D341Med (cell line): ENCODE data around the gene LLGL2.
A peak's percentile ranks its signal among the peaks of the same experiment; 100 is the strongest.

Experiments
- DNase-seq: peaks from one replicate; pipeline ENCODE4 v3.0.0; 2012; ENCODE audit warnings: low spot score

LLGL2 gene

DNA sequence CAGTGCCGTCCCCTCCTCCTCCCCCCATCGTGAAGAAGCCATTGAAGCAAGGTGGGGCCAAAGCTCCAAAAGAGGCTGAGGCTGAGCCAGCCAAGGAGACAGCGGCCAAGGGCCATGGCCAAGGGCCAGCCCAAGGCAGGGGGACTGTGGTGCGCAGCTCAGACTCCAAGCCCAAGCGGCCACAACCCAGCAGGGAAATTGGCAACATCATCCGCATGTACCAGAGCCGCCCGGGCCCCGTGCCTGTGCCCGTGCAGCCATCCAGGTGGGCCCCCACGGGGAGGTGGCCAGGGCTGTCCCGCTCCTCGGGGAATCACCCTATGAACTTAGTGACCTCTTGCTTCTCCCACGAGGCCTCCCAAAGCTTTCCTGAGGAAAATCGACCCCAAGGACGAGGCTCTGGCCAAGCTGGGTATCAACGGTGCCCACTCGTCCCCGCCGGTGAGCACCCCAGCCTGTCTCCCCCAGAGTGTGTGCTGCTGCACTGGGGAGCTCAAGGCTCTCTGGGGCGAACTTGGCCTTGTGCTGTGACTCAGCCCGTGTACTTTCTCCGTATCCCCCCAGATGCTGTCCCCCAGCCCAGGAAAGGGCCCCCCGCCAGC, 91.1 kb downstream of the LLGL2 start:
- no peak for DNase-seq

DNA sequence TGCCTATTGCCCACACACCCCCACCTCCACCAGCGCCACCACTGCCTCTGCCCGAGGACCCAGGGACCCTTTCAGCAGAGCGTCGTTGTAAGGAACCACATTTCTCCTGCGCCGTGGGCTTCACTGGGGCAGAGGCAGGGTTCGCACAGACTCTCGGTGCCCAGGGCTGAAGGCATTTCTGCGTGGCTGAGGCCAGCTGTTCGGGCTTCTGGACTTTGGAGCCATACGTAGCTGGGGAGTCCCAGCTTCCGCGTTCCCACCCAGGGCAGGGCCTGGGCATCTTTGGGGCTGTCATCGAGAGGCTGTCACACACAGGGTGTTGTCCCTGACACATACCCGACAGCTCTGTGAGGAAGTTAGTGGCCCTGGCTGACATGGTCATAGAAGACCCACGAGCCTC, 91.7 kb downstream of the LLGL2 start:
- DNase-seq: no peak

DNA sequence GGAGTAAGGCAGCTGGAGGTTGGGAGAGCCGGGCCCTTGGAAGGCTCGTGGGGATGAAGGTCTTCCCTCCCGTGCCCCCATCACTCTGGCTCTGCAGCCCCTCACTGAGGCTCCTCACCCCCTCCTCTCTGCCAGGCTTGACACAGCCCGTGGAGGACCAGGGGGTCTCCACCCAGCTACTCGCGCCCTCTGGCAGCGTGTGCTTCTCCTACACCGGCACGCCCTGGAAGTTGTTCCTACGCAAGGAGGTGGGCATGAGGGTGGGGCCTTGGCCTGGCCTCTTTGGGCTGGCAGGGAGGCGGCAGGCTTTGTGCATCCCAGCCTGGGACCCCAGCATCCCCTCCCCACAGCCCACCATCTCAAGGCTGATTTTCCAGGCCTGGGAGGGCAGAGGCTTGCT, 92.2 kb downstream of the LLGL2 start:
- no peak for DNase-seq

DNA sequence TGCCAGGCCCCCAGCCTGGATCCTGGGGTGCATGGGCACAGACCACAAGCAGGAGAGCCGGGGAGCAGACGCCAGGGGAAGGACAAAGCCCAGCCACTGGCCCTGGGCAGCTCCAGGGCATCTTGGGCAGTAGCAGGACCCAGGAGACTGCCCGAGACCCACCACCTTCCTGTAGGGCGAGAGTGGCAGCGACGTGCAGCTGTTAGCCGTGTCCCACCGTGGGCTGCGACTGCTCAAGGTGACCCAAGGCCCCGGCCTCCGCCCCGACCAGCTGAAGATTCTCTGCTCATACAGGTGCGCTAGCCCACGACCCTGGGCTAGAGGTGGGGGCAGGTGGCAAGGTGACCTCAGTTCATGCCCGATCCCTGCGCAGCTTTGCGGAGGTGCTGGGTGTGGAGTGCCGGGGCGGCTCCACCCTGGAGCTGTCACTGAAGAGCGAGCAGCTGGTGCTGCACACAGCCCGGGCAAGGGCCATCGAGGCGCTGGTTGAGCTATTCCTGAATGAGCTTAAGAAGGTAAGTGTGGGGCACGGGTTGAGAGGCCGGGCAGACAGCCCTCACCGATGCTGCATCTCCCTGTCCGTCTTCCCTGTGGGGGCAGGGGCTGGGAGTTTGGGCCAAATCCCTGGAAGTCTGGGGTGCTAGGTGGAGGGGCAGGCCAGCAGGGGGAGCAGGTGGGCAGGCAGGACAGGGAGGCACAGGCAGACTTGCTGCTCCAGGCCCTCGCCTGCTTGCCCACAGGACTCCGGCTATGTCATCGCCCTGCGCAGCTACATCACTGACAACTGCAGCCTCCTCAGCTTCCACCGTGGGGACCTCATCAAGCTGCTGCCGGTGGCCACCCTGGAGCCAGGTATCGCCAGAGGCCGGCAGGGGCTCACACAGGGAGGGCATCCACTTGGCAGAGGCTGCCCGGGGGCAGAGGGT, 94.3 kb downstream of the LLGL2 start:
- peak; percentile 90 for DNase-seq

DNA sequence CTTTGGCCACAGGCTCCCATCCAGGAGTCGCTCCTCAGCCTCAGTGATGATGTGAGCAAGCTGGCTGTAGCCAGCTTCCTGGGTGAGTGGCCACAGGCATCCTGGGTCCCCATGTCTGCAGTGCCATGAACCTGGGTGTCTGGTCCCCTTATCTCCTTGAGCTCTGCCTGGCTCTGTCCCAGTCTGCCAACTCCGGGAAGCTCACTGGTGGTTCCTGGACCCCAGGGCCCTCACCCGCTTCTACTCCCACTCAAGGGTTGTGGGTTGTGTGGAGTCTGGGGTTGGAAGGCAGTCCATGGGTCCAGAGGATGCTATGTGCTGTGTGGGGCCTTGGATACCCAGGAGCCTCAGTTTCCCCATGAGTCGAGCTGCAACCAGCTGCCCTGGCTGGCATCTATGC, 96.0 kb downstream of the LLGL2 start:
- DNase-seq: no peak

DNA sequence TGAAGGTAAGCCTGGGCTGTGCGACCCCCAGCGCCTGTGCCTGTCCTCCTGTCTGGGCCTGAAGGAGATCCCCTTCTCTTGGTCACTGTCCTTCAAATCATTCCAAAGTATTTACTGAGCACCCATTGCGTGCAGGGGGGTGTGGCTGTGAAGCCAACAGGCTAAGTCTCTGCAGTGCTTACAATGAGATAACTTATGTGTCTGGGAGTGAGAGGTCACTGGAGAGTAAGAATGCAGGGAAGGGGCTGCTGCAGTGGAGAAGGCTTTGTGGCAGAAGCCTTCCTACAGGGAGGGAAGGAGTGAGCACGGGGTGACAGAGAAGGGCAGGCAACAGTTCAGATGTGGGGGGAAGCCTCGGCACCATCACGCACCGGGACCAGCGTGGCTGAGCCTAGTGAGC, 96.6 kb downstream of the LLGL2 start:
- no peak for DNase-seq

DNA sequence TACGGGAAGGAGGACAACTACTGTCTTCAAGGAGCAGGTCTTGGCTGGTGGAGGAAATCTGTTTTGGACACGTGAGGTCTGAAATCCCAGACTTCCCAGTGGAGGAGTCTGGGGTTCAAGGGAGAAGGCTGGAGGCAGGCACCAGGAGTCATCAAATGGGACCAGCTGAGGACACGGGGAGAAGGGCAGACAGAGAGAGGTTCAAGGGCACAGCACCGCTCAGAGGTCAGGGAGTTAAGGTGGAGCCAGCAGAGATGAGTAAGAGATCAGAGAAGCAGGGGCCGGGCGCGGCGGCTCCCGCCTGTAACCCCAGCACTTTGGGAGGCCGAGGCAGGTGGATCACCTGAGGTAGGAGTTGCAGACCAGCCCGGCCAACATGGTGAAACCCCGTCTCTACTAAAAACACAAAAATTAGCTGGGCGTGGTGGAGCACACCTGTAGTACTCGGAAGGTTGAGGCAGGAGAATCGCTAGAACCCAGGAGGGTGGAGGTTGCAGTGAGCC, 97.3 kb downstream of the LLGL2 start:
- no peak for DNase-seq

DNA sequence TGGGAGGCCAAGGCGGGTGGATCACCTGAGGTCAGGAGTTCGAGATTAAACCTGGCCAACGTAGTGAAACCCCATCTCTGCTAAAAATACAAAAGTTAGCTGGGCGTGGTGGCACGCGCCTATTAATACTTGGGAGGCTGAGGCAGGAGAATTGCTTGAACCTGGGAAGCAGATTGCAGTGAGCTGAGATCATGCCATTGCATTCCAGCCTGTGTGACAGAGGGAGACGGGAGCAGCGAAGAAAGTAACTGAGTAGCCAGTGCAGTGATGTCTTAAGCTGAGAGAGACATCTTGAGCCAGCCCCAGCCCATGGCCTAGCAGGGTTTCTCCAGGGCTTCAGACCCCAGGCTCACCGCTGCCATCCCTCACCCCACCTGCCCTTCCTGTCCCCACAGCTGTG, 97.9 kb downstream of the LLGL2 start:
- no peak for DNase-seq

DNA sequence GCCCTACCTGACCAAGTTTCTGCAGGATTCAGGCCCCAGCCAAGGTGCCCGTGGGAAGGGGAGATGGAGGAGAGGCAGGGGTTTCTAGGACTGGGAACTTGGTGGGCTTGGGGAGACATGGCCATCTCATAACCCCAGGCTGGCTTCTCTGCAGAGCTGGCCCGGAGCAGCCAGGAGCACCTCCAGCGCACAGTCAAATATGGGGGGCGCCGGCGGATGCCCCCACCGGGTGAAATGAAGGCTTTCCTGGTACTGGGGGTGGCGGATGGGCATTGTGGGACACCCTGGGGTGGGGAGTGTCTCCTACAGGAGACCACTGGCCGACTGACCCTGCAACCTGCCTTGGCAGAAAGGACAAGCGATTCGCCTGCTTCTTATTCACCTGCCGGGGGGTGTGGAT, 98.5 kb downstream of the LLGL2 start:
- no peak for DNase-seq
